K562 (cell line): Measurements from ENCODE around the gene SRSF6. TPM values are rescaled to one million over a fixed set of nuclear protein-coding genes. Genes with fewer than 3 reads are reported as not detected.

Experiments used
- CBFB ChIP-seq: sonication (generic); formaldehyde crosslinking; IDR thresholded peaks from 2 replicates; pipeline ENCODE4 v1.4.0; 2020; ENCODE audit warnings: mild to moderate bottlenecking, missing genetic modification reagents
- CC2D1A ChIP-seq: fragments of 450-650 bp; IDR thresholded peaks from 2 replicates; pipeline ENCODE4 v1.6.1; 2017; ENCODE audit warnings: mild to moderate bottlenecking
- CHD2 ChIP-seq: IDR thresholded peaks from 2 replicates; pipeline ENCODE4 v1.6.1; 2011; ENCODE audit warnings: low read depth, low read length
- CXXC5 ChIP-seq: fragments of 250-450 bp; sonication (Bioruptor Pico); IDR thresholded peaks from 2 replicates; pipeline ENCODE4 v1.8.0; 2022; ENCODE audit warnings: inconsistent platforms, mild to moderate bottlenecking, moderate library complexity
- GATAD2A ChIP-seq: fragments of 450-650 bp; IDR thresholded peaks from 2 replicates; pipeline ENCODE4 v1.6.1; 2017
- HDAC6 ChIP-seq: IDR thresholded peaks from 2 replicates; pipeline ENCODE4 v1.6.1; 2012; ENCODE audit warnings: low read depth, mild to moderate bottlenecking, control low read depth, inconsistent platforms, low read length, moderate library complexity
- MYC ChIP-seq, 2 experiments: fragments of 250-450 bp in 1 of 2; sonication (Bioruptor Pico) in 1 of 2; IDR thresholded peaks; 2 replicates each; pipeline versions ENCODE4 v1.5.1 to v1.6.1; 2012 to 2021; ENCODE audit warnings: low read depth in 2 of 2, borderline replicate concordance in 1 of 2, improper control_type of control experiment in 1 of 2, low read length in 1 of 2, mild to moderate bottlenecking in 1 of 2, moderate library complexity in 1 of 2
- NEUROD1 ChIP-seq: fragments of 150-350 bp; IDR thresholded peaks from 2 replicates; pipeline ENCODE4 v1.6.1; 2014; ENCODE audit warnings: borderline replicate concordance, low read length, low read depth; ENCODE audit not compliant: partially characterized antibody
- NFIC ChIP-seq: fragments of 450-650 bp; IDR thresholded peaks from 2 replicates; pipeline ENCODE4 v1.6.1; 2017; ENCODE audit warnings: mild to moderate bottlenecking, inconsistent platforms
- PHB ChIP-seq: fragments of 250-450 bp; sonication (Bioruptor Pico); IDR thresholded peaks from 2 replicates; pipeline ENCODE4 v1.5.0; 2021
- PHF20 ChIP-seq: fragments of 450-650 bp; IDR thresholded peaks from 2 replicates; pipeline ENCODE4 v1.6.1; 2018; ENCODE audit not compliant: partially characterized antibody
- PHTF2 ChIP-seq: fragments of 250-450 bp; sonication (Bioruptor Pico); IDR thresholded peaks from 2 replicates; pipeline ENCODE4 v1.5.0; 2021; ENCODE audit warnings: mild to moderate bottlenecking
- POLR2G ChIP-seq: fragments of 200-400 bp; formaldehyde crosslinking; IDR thresholded peaks from 2 replicates; pipeline ENCODE4 v1.6.1; 2017; ENCODE audit warnings: low read depth, mild to moderate bottlenecking, antibody characterized with exemption, low read length, moderate library complexity
- PREB ChIP-seq: sonication (generic); formaldehyde crosslinking; IDR thresholded peaks from 2 replicates; pipeline ENCODE4 v1.8.1; 2023; ENCODE audit warnings: mild to moderate bottlenecking, missing genetic modification reagents
- RBM22 ChIP-seq: fragments of 200-400 bp; formaldehyde crosslinking; IDR thresholded peaks from 2 replicates; pipeline ENCODE4 v1.6.1; 2018; ENCODE audit warnings: low read length, low read depth; ENCODE audit not compliant: poor library complexity, severe bottlenecking
- RFX5 ChIP-seq: IDR thresholded peaks from 2 replicates; pipeline ENCODE4 v1.6.1; 2011; ENCODE audit warnings: low read depth, mild to moderate bottlenecking, improper control_type of control experiment, low read length
- SAFB ChIP-seq: fragments of 200-400 bp; formaldehyde crosslinking; IDR thresholded peaks from 2 replicates; pipeline ENCODE4 v1.6.1; 2017; ENCODE audit warnings: low read depth, low read length, borderline replicate concordance
- TEAD1 ChIP-seq, 2 experiments: fragments of 450-650 bp in 1 of 2; sonication (generic) in 1 of 2; formaldehyde crosslinking; IDR thresholded peaks; 2 replicates each; pipeline versions ENCODE4 v1.4.0 to v1.8.0; 2020 to 2022; ENCODE audit warnings: mild to moderate bottlenecking in 2 of 2, missing genetic modification reagents in 1 of 2
- XRCC3 ChIP-seq: fragments of 450-650 bp; IDR thresholded peaks from 2 replicates; pipeline ENCODE4 v1.6.1; 2017; ENCODE audit warnings: mild to moderate bottlenecking, moderate library complexity
- ZBTB33 ChIP-seq: sonication (generic); formaldehyde crosslinking; IDR thresholded peaks from 2 replicates; pipeline ENCODE4 v1.8.1; 2023; ENCODE audit warnings: mild to moderate bottlenecking, missing genetic modification reagents
- ZC3H4 ChIP-seq: sonication (generic); formaldehyde crosslinking; IDR thresholded peaks from 2 replicates; pipeline ENCODE4 v1.9.0; 2021; ENCODE audit warnings: missing genetic modification reagents, borderline replicate concordance
- ZFP30 ChIP-seq: fragments of 250-450 bp; sonication (Bioruptor Pico); IDR thresholded peaks from 2 replicates; pipeline ENCODE4 v1.8.0; 2022; ENCODE audit warnings: moderate library complexity, mild to moderate bottlenecking, inconsistent platforms, borderline replicate concordance
- ZKSCAN8 ChIP-seq: fragments of 200-800 bp; sonication (Bioruptor generic); IDR thresholded peaks from 2 replicates; pipeline ENCODE4 v1.6.1; 2016; ENCODE audit warnings: missing genetic modification characterization, missing compliant biosample characterization
- ZNF165 ChIP-seq: fragments of 250-450 bp; sonication (Bioruptor Pico); IDR thresholded peaks from 2 replicates; pipeline ENCODE4 v1.4.0; 2020; ENCODE audit warnings: borderline replicate concordance
- ZNF311 ChIP-seq: fragments of 250-450 bp; sonication (Bioruptor Pico); IDR thresholded peaks from 2 replicates; pipeline ENCODE4 v1.4.0; 2020; ENCODE audit warnings: mild to moderate bottlenecking, moderate library complexity
- ZNF512 ChIP-seq: IDR thresholded peaks from 2 replicates; pipeline ENCODE4 v1.6.1; 2016; ENCODE audit warnings: missing genetic modification characterization, missing compliant biosample characterization
- ZNF551 ChIP-seq: fragments of 250-450 bp; sonication (Bioruptor Pico); IDR thresholded peaks from 2 replicates; pipeline ENCODE4 v1.5.0; 2021; ENCODE audit warnings: mild to moderate bottlenecking, moderate library complexity
- ZNF830 ChIP-seq: fragments of 250-450 bp; sonication (Bioruptor Pico); IDR thresholded peaks from 2 replicates; pipeline ENCODE4 v1.5.0; 2021; ENCODE audit warnings: mild to moderate bottlenecking
- ZZZ3 ChIP-seq: fragments of 450-650 bp; IDR thresholded peaks from 2 replicates; pipeline ENCODE4 v1.6.1; 2016; ENCODE audit warnings: antibody characterized with exemption, mild to moderate bottlenecking, moderate library complexity
- polyA plus RNA-seq, 8 experiments: library from polyadenylated mRNA; depleted of rRNA in 4 of 8; stranded (reverse) in 5 of 8; unstranded in 3 of 8; fragments of >200 nt; fragmentation: Nextera tagmentation in 2 of 8; fragmentation: Illumina TruSeq in 1 of 8; extraction: Ambion mirVana in 2 of 8; extraction: Trizol in 1 of 8; gene quantifications; 2 replicates each; pipeline versions ENCODE4 v1.2.1 to v1.2.3, GENCODE V29; 2011 to 2014; ENCODE audit warnings: inconsistent platforms in 1 of 8, missing spikeins in 1 of 8
- total RNA-seq, 7 experiments: library from RNA; depleted of rRNA in 6 of 7; stranded (reverse); fragments of >200 nt in 6 of 7; fragmentation: Illumina TruSeq in 2 of 7; extraction: Trizol in 2 of 7; gene quantifications; 2 replicates each; pipeline versions ENCODE4 v1.2.1 to v1.2.3, GENCODE V29; 2011 to 2021; ENCODE audit warnings: low replicate concordance in 1 of 7

SRSF6 gene
- total and polyA plus RNA-seq, 9 of the 15 experiments (the other 6 are each of a cell fraction or from before 2014, with no cell fraction given): 52.4 to 165 (median 117) TPM

- TF ChIP-seq ZBTB33 (CRISPR knock-in tag) (no peak), ZKSCAN8 (CRISPR knock-in tag) (no peak), CXXC5 (no peak), PHTF2 (CRISPR knock-in tag) (no peak), ZNF311 (no peak), PHB (CRISPR knock-in tag) (no peak), ZFP30 (CRISPR knock-in tag) (no peak), PHF20 (no peak), ZNF165 (CRISPR knock-in tag) (no peak), ZNF551 (CRISPR knock-in tag) (no peak), POLR2G (no peak), ZC3H4 (no peak), TEAD1 (CRISPR knock-in tag; IDR thresholded peaks at IDR 0.05) (no peak), PREB (CRISPR knock-in tag) (no peak), CBFB (CRISPR knock-in tag) (no peak), XRCC3 (no peak), RBM22 (no peak), NEUROD1 (no peak), RFX5 (no peak), CHD2 (no peak), GATAD2A (no peak), HDAC6 (no peak), ZNF830 (CRISPR knock-in tag) (no peak), MYC (IDR thresholded peaks at IDR 0.05; ENCODE audit: low read depth, low read length) (no peak), MYC (CRISPR knock-in tag; IDR thresholded peaks at IDR 0.05; ENCODE audit: borderline replicate concordance, low read depth) (no peak), ZZZ3 (no peak), CC2D1A (no peak), ZNF512 (no peak), SAFB (no peak), NFIC (no peak)
Measured at GRCh38 chr20:43431134-43431519, 26.6 kb upstream of the SRSF6 start (continued).
